DOHH2 (cell line): ENCODE data around the gene OTUD7B.

Experiments
- CTCF ChIP-seq: fragments of 200-600 bp; sonication (generic); IDR thresholded peaks from one replicate; pipeline ENCODE4 v1.5.1; 2014; ENCODE audit warnings: antibody characterized with exemption, mild to moderate bottlenecking, low read depth, low read length; ENCODE audit not compliant: poor library complexity, severe bottlenecking
- EZH2phosphoT487 ChIP-seq: fragments of 200-600 bp; sonication (generic); IDR thresholded peaks from 2 replicates; pipeline ENCODE4 v1.6.1; 2017; ENCODE audit warnings: borderline replicate concordance, mild to moderate bottlenecking, antibody characterized with exemption, low read length, moderate library complexity, mixed read lengths

- TF ChIP-seq CTCF (no peak), EZH2phosphoT487 (no peak)
These were observed 94.2 kb downstream of the OTUD7B start for GRCh38 chr1:149916193-149916897.
